ENCODE measurements around the gene MS4A5.

DNA sequence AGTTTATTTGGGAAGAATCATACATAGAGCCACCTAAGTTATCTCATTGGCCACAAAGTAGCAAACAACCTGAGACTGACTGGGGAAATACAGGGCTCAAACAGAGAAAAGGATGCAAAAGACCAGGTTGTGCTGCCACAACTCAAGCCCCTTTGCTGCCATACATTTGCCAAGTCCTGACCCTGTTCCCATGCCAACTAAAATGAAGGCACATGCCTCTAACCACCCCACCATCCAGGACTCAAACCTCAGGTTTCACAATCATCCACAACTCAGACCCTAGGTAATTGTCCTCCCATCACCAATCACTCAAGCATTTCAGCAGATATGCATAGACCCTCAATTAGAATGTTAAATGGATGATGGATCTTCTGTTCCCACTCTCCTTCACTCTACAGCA is 24.8 kb downstream of the MS4A5 start:
- TF ChIP-seq CTCF (IDR thresholded peaks at IDR 0.05): no peak
- no peak for TF ChIP-seq POLR2A (IDR thresholded peaks at IDR 0.05)

Data from esophagus squamous epithelium (tissue), 4 donors.